Measurements from ENCODE around the gene ARHGAP22.

Gene ARHGAP22

DNA sequence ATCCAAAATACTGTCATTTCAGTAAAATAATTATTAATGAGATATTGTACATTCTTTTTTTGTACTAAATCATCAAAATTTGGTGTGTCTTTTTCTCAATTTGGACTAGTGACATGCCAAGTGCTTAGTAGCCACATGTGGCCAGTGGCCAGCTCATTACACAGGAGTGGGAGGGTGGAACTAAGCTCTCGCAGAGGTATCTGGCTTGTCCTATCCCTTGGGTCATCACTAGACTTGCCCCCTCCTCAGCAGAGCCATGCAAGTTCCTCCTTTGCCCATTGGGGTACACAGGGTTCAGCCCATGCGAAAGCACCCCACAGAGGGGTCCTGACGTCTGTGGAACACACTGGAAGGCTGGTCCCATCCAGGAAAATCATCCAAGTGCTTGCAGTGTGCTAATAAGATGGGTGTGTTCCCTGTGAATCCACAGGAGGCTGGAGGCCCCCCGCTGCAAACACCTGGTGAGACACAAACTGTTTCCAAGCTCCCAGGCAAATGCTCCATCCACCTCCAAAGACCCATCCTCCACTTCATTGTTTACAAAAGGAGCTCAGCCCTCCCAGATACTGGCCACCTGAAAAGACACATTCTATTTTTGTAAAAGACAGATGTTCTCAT, 1.3 kb downstream of the ARHGAP22 start:
- Histone ChIP-seq H3K4me3 (ENCODE audit: low read length) (peak overlapping the region; percentile 87), H3K36me3 (ENCODE audit: insufficient read depth, low read length) (peaks cover 39% of the 10 kb centered on the region), H3K4me2 (ENCODE audit: low read length) (peak overlapping the region; percentile 97), H3K27me3 (ENCODE audit: control insufficient read depth, insufficient read depth, low read length) (no peaks in the 10 kb centered on the region), H3K9me3 (replicated peaks; ENCODE audit: low read length) (no peaks in the 10 kb centered on the region), H3K9ac (ENCODE audit: low read depth, low read length) (peak overlapping the region; percentile 90), H3K4me1 (ENCODE audit: control insufficient read depth, insufficient read depth, low read length) (peaks cover 76% of the 10 kb centered on the region)

DNA sequence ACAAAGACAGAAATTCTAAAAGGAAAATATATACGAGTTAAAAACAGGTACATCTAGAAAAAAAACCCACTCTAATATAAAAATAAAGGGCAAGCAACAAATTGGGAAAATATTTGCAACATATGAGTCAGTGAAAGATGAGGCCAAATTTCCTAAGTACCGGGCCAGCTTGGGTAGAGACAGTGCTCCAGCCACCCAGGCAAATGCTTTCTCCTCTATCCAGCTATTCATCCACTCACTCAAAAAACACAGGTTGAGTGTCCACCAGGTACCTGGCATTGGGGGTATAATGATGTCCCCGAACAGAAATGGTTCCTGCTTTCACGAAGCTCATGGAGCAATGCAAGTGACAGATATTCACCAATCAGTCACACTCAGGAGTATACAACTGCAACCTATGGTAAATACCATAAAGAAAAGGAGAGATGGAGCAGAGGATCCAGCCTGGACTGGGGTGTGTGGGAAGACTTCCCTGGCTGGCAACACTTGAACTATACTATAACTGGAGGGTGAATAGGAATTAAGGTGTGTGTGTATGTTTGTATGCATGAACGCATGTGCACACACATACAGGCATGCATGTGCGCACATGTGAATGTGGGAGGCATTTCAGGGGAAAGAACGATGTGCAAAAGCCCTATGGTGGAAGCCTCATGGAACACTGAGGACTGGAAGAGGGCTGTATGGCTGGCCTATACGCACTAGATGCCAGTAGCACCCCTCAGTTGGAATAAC, 2.3 kb downstream of the ARHGAP22 start:
- Histone ChIP-seq H3K4me3 (ENCODE audit: low read length) (peak overlapping the region; percentile 87), H3K9me3 (replicated peaks; ENCODE audit: low read length) (no peaks in the 10 kb centered on the region), H3K27me3 (ENCODE audit: control insufficient read depth, insufficient read depth, low read length) (no peaks in the 10 kb centered on the region), H3K36me3 (ENCODE audit: insufficient read depth, low read length) (peaks cover 46% of the 10 kb centered on the region), H3K4me2 (ENCODE audit: low read length) (peak overlapping the region; percentile 97), H3K9ac (ENCODE audit: low read depth, low read length) (peak overlapping the region; percentile 90), H3K4me1 (ENCODE audit: control insufficient read depth, insufficient read depth, low read length) (peaks cover 74% of the 10 kb centered on the region)

DNA sequence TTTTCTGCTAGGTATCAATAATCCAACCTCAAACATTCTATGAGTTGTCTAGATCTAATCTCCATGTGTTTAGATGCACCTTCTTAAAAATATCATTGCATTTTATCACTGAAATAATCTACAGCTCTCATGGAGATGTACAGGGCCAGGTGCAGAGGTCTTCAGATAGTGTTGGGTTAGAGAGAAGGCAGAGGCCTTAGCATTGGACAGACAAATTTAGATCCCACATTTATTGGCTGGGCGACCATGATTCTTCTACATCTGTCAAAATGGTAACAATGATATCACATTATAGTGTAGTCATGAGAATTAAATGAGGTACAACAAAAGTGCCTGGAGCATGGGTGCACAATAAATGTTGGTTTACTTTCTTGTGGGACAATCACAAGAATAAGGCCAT, 3.1 kb downstream of the ARHGAP22 start:
- no peaks in the 10 kb centered on the region for H3K9me3 ChIP-seq (replicated peaks; ENCODE audit: low read length)
- H3K9ac ChIP-seq (ENCODE audit: low read depth, low read length), result peak overlapping the region; percentile 90
- peaks cover 53% of the 10 kb centered on the region for H3K36me3 ChIP-seq (ENCODE audit: insufficient read depth, low read length)
- H3K4me1 ChIP-seq (ENCODE audit: control insufficient read depth, insufficient read depth, low read length), result peaks cover 73% of the 10 kb centered on the region
- peak overlapping the region; percentile 97 for H3K4me2 ChIP-seq (ENCODE audit: low read length)
- H3K4me3 ChIP-seq (ENCODE audit: low read length), result peak overlapping the region; percentile 87
- no peaks in the 10 kb centered on the region for H3K27me3 ChIP-seq (ENCODE audit: control insufficient read depth, insufficient read depth, low read length)

DNA sequence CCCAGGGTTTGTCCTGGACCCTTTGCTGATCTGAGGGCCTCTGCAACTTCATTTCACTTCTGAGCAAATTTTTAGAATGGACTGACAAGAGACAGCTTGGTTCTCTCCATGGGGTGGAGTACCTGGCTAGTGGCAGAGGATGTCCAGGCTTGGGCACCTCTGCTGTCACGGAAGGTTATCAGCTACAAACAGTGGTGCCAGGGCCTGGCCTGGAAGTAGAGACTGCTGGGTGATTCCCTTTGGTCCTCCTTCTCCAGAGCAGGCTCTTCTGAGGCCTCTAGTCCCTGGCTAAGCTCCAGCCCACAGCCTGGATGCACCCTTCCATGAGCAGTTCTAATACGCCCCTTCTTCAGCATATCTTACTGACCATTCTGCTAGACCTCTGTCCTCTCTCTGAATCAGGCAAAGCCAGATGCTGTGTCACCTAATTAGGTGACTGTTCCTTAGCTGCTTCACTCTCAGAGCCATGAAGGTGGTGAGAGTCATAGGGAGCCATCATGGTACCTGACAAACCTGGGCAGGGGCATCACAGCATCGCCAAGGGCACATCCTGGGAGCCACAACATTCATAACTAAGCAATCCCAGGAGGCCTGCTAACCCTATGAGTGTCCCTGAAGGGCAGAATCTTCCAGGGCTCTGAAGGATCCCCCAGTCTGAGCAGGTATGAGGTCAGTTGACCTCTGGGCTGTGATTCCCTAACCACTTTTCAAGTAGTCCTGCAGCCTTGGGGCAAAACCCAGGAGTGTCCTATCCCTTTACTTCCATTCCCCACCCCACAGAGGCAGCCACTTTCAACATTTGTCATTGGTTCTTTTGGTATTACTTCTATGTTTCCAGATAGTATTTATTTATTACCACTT, 4.0 kb downstream of the ARHGAP22 start:
- Histone ChIP-seq H3K9ac (ENCODE audit: low read depth, low read length) (peak overlapping the region; percentile 29), H3K4me2 (ENCODE audit: low read length) (peak overlapping the region; percentile 97), H3K4me1 (ENCODE audit: control insufficient read depth, insufficient read depth, low read length) (peaks cover 64% of the 10 kb centered on the region), H3K36me3 (ENCODE audit: insufficient read depth, low read length) (peaks cover 62% of the 10 kb centered on the region), H3K4me3 (ENCODE audit: low read length) (peak overlapping the region; percentile 87), H3K27me3 (ENCODE audit: control insufficient read depth, insufficient read depth, low read length) (no peaks in the 10 kb centered on the region), H3K9me3 (replicated peaks; ENCODE audit: low read length) (no peaks in the 10 kb centered on the region)

DNA sequence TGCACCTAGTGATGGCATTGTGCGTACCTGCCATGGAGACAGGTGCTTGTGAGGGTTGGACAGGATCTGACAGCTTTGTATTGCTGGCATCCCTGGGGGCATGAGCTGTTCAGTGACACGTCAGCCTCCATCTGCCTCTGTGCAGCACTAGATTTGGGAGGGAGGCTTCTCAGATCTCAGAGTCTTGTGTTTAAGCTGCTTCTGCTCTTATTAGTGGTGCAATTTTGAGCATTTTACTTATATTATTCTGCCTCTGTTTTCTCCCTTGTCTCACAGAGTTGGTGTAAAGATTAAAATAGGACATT, 5.1 kb downstream of the ARHGAP22 start:
- H3K27me3 ChIP-seq (ENCODE audit: control insufficient read depth, insufficient read depth, low read length), result no peaks in the 10 kb centered on the region
- no peaks in the 10 kb centered on the region for H3K9me3 ChIP-seq (replicated peaks; ENCODE audit: low read length)
- H3K9ac ChIP-seq (ENCODE audit: low read depth, low read length), result no peak overlapping the region
- H3K4me3 ChIP-seq (ENCODE audit: low read length), result no peak overlapping the region
- H3K4me2 ChIP-seq (ENCODE audit: low read length), result peak overlapping the region; percentile 31
- peaks cover 60% of the 10 kb centered on the region for H3K4me1 ChIP-seq (ENCODE audit: control insufficient read depth, insufficient read depth, low read length)
- peaks cover 66% of the 10 kb centered on the region for H3K36me3 ChIP-seq (ENCODE audit: insufficient read depth, low read length)

DNA sequence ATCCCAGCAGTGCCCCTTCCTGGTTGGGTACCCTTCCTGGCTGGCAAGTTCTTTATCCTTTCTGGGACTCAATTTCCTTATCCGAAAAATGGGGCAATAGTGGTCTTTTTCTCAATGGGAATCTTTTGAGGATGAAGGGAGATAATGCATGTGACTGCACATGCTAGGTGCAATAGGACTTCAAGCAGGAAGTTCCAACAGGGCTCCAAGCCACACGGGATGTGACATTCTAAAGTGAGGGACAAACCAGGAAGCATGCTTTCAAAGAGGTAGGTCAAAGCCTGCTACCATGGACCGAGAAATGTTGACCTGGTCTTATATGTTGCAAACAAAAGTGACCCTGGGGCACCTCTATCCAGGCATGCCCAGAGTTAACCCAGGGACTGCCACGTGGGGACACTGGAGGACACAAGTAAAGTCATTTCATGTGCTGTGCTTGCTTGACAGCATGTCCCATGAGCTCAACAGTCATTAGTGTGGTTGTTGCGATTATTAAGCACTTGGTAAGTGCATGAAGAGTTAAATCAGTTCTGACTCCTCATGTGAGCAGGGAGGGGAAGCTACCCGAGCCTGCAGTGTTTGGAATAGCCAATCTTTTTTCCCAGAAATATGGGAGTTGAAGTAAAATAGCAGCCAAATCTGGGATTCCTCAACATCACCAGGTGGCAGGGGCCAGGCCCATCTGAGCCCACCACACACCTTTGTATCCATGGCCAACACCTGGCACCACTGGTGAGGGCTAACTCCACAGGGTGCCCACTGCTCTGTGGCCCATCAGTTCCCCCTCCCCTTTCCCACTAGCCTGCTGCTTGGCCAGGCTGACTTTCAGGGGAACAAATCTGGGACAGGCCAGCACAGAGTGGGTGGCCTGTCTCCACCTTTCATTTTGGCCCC, 5.7 kb downstream of the ARHGAP22 start:
- no peaks in the 10 kb centered on the region for H3K27me3 ChIP-seq (ENCODE audit: control insufficient read depth, insufficient read depth, low read length)
- H3K4me2 ChIP-seq (ENCODE audit: low read length), result peak overlapping the region; percentile 31
- no peaks in the 10 kb centered on the region for H3K9me3 ChIP-seq (replicated peaks; ENCODE audit: low read length)
- H3K9ac ChIP-seq (ENCODE audit: low read depth, low read length), result no peak overlapping the region
- peaks cover 66% of the 10 kb centered on the region for H3K36me3 ChIP-seq (ENCODE audit: insufficient read depth, low read length)
- no peak overlapping the region for H3K4me3 ChIP-seq (ENCODE audit: low read length)
- peaks cover 66% of the 10 kb centered on the region for H3K4me1 ChIP-seq (ENCODE audit: control insufficient read depth, insufficient read depth, low read length)

DNA sequence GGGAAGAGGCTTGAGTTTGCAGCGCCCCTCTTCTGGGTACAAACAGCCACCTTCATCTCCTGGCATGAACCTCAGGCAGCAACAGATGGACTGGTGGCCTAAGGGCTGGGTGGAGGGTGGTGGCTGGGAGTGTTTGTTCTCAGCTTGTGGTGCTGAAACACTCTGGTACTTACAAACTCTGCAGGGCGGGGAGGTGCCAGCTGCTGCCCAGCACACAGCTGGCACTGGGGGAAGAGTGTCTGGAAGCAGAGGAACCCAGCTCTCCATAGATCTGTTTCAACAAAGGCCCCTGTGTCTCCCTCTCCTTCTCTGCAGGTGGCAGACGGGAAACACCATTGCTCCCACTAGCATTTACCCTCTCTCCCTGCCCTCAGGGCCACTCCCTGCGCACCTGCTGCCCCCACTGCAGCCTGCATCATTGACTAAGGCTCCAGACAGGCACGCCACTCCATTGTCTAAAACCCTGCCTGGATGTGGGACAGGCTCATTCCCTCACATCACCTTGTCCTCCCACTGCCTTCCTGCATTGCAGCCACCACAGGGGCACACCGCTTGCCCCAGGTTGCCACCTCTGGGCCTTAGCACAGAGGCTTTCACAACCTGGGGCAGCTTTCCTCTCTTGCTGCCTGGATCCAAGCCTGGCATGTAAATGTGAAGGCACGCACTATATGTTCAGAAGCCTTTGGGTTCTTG, 6.5 kb downstream of the ARHGAP22 start:
- Histone ChIP-seq H3K4me1 (ENCODE audit: control insufficient read depth, insufficient read depth, low read length) (peaks cover 69% of the 10 kb centered on the region), H3K36me3 (ENCODE audit: insufficient read depth, low read length) (peaks cover 63% of the 10 kb centered on the region), H3K4me3 (ENCODE audit: low read length) (no peak overlapping the region), H3K27me3 (ENCODE audit: control insufficient read depth, insufficient read depth, low read length) (no peaks in the 10 kb centered on the region), H3K9me3 (replicated peaks; ENCODE audit: low read length) (no peaks in the 10 kb centered on the region), H3K9ac (ENCODE audit: low read depth, low read length) (no peak overlapping the region), H3K4me2 (ENCODE audit: low read length) (peak overlapping the region; percentile 3)

DNA sequence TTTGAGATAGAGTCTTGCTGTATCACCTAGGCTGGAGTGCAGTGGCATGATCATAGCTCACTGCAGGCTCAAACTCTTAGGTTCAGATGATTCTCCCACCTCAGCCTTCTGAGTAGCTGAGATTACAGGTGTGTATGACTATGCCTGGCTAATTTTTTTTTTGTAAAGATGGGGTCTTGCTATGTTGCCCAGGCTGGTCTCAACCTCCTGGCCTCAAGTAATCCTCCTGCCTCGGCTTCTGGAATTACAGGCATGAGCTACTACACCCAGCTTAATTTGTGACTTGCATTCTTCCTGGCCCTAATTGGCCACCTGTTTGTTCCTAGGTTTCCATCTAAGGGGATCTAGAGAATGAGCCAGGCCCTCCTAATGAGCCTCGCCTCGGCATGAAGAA, 9.3 kb downstream of the ARHGAP22 start:
- Histone ChIP-seq H3K4me1 (ENCODE audit: control insufficient read depth, insufficient read depth, low read length) (peaks cover 63% of the 10 kb centered on the region), H3K4me2 (ENCODE audit: low read length) (no peak overlapping the region)

DNA sequence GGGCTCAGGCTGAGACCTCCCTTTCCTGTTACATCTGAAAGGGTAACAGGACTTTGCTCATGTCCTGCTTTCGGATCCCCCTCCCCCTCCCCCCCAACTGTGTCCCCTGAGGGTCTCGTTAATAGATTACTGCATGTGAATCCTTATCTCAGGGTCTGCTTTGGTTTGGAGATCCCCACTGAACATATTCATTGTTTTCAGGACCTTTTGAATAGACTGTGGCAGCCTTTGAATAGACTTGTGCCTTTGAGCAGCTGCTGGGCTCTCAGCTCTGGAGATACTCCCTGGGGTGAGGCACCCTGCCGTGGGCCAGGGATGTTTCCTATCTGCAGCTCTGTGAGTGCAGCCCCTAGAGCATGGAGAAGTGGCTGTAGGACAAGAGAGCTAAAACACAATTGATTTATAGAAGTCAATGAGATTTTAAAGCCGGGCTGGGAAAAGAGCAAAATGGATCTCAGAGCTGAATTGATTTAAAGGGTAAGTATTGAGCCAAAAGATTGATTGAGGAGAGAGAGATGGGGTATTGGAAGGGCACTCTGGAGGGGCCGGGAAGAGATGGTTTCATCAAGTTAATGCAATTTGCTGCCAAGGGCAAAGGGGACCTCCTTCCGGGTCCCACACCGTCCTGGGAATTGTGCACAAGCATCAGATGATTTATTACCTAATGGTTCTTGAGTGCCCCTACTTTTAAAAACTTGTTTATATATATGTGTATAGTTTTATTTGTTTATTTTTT, 9.9 kb downstream of the ARHGAP22 start:
- no peak overlapping the region for H3K4me3 ChIP-seq (ENCODE audit: low read length)
- H3K9ac ChIP-seq (ENCODE audit: low read depth, low read length), result no peak overlapping the region
- no peak overlapping the region for H3K4me2 ChIP-seq (ENCODE audit: low read length)
- H3K27me3 ChIP-seq (ENCODE audit: control insufficient read depth, insufficient read depth, low read length), result no peaks in the 10 kb centered on the region
- H3K4me1 ChIP-seq (ENCODE audit: control insufficient read depth, insufficient read depth, low read length), result peaks cover 63% of the 10 kb centered on the region
- H3K9me3 ChIP-seq (replicated peaks; ENCODE audit: low read length), result no peaks in the 10 kb centered on the region
- H3K36me3 ChIP-seq (ENCODE audit: insufficient read depth, low read length), result peaks cover 65% of the 10 kb centered on the region

More for the DNA sequence above, 9.3 kb downstream of the ARHGAP22 start:
- Histone ChIP-seq H3K36me3 (ENCODE audit: insufficient read depth, low read length) (peaks cover 63% of the 10 kb centered on the region), H3K27me3 (ENCODE audit: control insufficient read depth, insufficient read depth, low read length) (no peaks in the 10 kb centered on the region), H3K9ac (ENCODE audit: low read depth, low read length) (no peak overlapping the region), H3K9me3 (replicated peaks; ENCODE audit: low read length) (no peaks in the 10 kb centered on the region), H3K4me3 (ENCODE audit: low read length) (no peak overlapping the region)

DNA sequence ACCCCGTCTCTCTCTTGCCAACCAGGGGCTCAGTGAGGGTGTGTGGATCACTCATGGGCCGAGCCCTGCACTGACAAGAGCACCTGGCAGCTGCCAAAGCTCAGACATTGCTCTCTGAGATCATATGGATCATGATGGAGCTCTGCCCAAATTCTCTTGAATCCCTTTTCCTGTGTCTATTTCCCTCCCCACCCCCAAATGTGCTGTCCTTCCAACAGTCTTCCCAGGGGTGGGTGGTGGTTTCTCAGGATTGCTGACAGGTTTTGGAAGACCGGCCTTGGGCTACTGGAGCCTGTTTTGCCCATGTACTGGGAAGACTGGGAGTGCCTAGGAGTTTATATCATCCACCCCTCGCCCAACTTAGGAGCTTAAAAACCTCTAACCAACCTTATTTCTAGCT, 10.5 kb downstream of the ARHGAP22 start:
- Histone ChIP-seq H3K27me3 (ENCODE audit: control insufficient read depth, insufficient read depth, low read length) (no peaks in the 10 kb centered on the region), H3K4me2 (ENCODE audit: low read length) (no peak overlapping the region), H3K9me3 (replicated peaks; ENCODE audit: low read length) (no peaks in the 10 kb centered on the region), H3K4me1 (ENCODE audit: control insufficient read depth, insufficient read depth, low read length) (peaks cover 63% of the 10 kb centered on the region), H3K4me3 (ENCODE audit: low read length) (no peak overlapping the region), H3K9ac (ENCODE audit: low read depth, low read length) (no peak overlapping the region), H3K36me3 (ENCODE audit: insufficient read depth, low read length) (peaks cover 59% of the 10 kb centered on the region)
